Breast epithelium (tissue), 4 donors: ENCODE results near the gene HNRNPD. TPM values are rescaled to one million over a fixed set of nuclear protein-coding genes. Genes with fewer than 3 reads are reported as not detected.
"Not testable (repeated sequence)": the region's sequence is repeated elsewhere in the genome, so short reads cannot be mapped to it uniquely, and the experiment has no call there.

Source experiments
- DNase-seq, 2 donors: peaks; one replicate each; pipeline ENCODE4 v3.0.0-alpha.2; 2019; ENCODE audit warnings: low spot score in 2 of 2
- H3K27ac ChIP-seq, 2 donors: fragments of 200-600 bp; sonication (generic) in 1 of 2; one replicate each; pipeline ENCODE4 v1.5.1; 2016 to 2019; ENCODE audit warnings: mild to moderate bottlenecking in 1 of 2
- H3K27me3 ChIP-seq, 2 donors: fragments of 200-600 bp; sonication (generic) in 1 of 2; one replicate each; pipeline versions ENCODE4 v1.5.1 to v1.6.0; 2017 to 2019; ENCODE audit warnings: control low read depth in 1 of 2, mild to moderate bottlenecking in 1 of 2
- H3K36me3 ChIP-seq: fragments of 200-600 bp; one replicate; pipeline ENCODE4 v1.5.1; 2019
- H3K4me1 ChIP-seq, 2 donors: fragments of 200-600 bp; sonication (generic); one replicate each; pipeline ENCODE4 v1.5.1; 2016 to 2019; ENCODE audit warnings: control low read depth in 1 of 2
- H3K4me3 ChIP-seq, 3 donors: fragments of 200-600 bp; sonication (generic); 1 replicate in 2 of 3; 2 replicates in 1 of 3; pipeline ENCODE4 v1.5.1; 2016 to 2019; ENCODE audit warnings: mild to moderate bottlenecking in 3 of 3, moderate library complexity in 2 of 3
- H3K9me3 ChIP-seq, 2 donors: fragments of 200-600 bp; sonication (generic) in 1 of 2; one replicate each; pipeline ENCODE4 v1.5.1; 2016 to 2019; ENCODE audit warnings: control low read depth in 1 of 2
- POLR2A ChIP-seq: fragments of 450-650 bp; IDR thresholded peaks from one replicate; pipeline ENCODE4 v1.6.1; 2016; ENCODE audit warnings: antibody characterized with exemption, mild to moderate bottlenecking, moderate library complexity
- POLR2AphosphoS5 ChIP-seq, 3 donors: sonication (generic); formaldehyde crosslinking; IDR thresholded peaks; one replicate each; pipeline ENCODE4 v1.6.1; 2017; ENCODE audit warnings: antibody characterized with exemption in 3 of 3
- intact Hi-C: fragments of 100-400 bp; cut with DNase I; formaldehyde crosslinking; loops from one replicate; pipeline ENCODE4 v1.15.1; 2023; ENCODE audit warnings: low total_unique reads
- total RNA-seq, 3 donors: library from RNA; depleted of rRNA; stranded (reverse); fragments of >200 nt; gene quantifications; one replicate each; pipeline ENCODE4 v1.1.0, GENCODE V29; 2016
- TF ChIP-seq, protein P1 (sequence below), 3 donors: fragments of 450-650 bp; IDR thresholded peaks; one replicate each; pipeline ENCODE4 v1.5.1; 2016 to 2017; ENCODE audit warnings: antibody characterized with exemption in 3 of 3, mild to moderate bottlenecking in 3 of 3, moderate library complexity in 3 of 3

HNRNPD gene
- total RNA-seq, 3 donors from 2014 or later = 85.1 to 130 (median 122) TPM

DNA sequence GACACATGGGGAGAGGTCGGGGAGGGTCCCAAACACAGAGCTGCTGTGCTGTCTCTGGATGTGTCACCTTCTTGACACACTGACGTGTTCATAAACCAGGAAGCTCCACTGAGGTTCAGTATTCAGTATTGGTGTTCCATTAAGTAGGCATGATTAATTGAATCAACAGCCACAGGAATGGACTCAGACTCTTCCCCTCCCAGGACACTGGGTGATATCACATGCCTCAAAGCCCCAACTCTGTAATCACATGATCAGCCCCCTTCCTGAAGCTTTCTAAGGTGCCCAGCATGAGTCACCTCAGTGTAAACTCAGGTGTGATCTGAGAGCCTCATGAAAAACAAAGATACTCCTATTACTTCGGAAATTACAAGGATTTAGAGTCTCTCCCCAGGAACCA, 21.1 kb upstream of the HNRNPD start:
- Histone ChIP-seq H3K27ac (no peak overlapping the region), H3K4me3 (no peak overlapping the region), H3K36me3 (no peaks in the 10 kb centered on the region), H3K27me3 (no peaks in the 10 kb centered on the region), H3K4me1 (no peaks in the 10 kb centered on the region), H3K9me3 (no peaks in the 10 kb centered on the region)
- intact Hi-C loops = no loop called here
- TF ChIP-seq, protein P1, sequence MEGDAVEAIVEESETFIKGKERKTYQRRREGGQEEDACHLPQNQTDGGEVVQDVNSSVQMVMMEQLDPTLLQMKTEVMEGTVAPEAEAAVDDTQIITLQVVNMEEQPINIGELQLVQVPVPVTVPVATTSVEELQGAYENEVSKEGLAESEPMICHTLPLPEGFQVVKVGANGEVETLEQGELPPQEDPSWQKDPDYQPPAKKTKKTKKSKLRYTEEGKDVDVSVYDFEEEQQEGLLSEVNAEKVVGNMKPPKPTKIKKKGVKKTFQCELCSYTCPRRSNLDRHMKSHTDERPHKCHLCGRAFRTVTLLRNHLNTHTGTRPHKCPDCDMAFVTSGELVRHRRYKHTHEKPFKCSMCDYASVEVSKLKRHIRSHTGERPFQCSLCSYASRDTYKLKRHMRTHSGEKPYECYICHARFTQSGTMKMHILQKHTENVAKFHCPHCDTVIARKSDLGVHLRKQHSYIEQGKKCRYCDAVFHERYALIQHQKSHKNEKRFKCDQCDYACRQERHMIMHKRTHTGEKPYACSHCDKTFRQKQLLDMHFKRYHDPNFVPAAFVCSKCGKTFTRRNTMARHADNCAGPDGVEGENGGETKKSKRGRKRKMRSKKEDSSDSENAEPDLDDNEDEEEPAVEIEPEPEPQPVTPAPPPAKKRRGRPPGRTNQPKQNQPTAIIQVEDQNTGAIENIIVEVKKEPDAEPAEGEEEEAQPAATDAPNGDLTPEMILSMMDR (IDR thresholded peaks at IDR 0.05) = no peak
- no peak for TF ChIP-seq POLR2AphosphoS5 (IDR thresholded peaks at IDR 0.05)
- no peak for TF ChIP-seq POLR2A
- no peak for DNase-seq

DNA sequence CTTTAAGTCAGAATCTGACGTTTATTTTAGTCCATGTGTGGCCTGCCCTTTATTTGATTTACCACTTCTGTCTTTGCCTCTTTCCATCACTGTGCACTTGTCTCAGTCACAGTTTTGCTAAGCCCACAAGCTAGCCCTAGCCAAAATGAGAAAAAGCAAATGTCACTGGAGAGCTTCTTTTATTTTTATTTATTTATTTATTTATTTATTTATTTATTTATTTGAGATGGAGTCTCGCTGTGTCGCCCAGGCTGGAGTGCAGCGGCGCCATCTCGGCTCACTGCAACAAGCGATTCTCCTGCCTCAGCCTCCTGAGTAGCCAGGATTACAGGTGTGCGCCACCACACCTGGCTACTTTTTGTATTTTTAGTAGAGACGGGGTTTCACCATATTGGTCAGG, 16.3 kb upstream of the HNRNPD start:
- H3K27ac ChIP-seq, H3K9me3 ChIP-seq, H3K27me3 ChIP-seq, H3K4me3 ChIP-seq, H3K4me1 ChIP-seq, H3K36me3 ChIP-seq, intact Hi-C loops, DNase-seq: not testable (repeated sequence)

DNA sequence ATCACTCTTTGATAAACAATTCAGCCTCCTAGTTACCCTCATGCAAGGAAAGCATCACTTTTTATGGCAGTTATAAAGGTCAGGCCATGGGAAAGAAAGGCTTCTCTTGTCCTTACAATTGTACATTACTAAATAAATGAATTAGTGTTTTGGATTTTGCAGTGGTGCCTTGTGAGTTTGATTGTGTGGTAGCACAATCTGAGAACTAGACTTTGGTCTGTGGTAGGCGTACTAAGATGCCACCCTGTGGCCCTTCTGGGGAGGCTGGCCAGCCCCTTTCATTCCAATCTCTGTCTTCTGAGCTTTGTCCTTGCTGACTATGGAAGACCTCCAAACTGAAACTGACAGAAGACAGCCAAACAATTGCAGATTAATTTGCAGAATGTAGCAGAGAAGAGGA, 14.6 kb upstream of the HNRNPD start:
- Histone ChIP-seq H3K4me1 (no peaks in the 10 kb centered on the region), H3K9me3 (no peaks in the 10 kb centered on the region), H3K27me3 (no peaks in the 10 kb centered on the region), H3K27ac (no peak overlapping the region), H3K36me3 (no peaks in the 10 kb centered on the region), H3K4me3 (no peak overlapping the region)
- TF ChIP-seq, protein P1 (IDR thresholded peaks at IDR 0.05) = no peak
- TF ChIP-seq POLR2A (no peak), POLR2AphosphoS5 (IDR thresholded peaks at IDR 0.05) (no peak)
- intact Hi-C loops = no loop called here
- no peak for DNase-seq

DNA sequence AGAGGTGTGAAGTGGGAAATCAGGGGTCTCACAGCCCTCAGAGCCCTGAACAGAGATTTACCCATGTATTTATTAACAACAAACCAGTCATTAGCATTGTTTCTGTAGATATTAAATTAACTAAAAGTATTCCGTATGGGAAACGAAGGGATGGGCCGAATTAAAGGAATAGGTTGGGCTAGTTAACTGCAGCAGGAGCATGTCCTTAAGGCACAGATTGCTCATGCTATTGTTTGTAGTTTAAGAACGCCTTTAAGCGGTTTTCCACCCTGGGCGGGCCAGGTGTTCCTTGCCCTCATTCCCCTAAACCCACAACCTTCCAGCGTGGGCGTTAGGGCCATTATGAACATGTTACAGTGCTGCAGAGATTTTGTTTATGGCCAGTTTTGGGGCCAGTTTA, 12.5 kb upstream of the HNRNPD start:
- intact Hi-C loops, H3K4me1 ChIP-seq, H3K27me3 ChIP-seq, H3K27ac ChIP-seq, H3K36me3 ChIP-seq, H3K9me3 ChIP-seq, DNase-seq, H3K4me3 ChIP-seq: not testable (repeated sequence)

DNA sequence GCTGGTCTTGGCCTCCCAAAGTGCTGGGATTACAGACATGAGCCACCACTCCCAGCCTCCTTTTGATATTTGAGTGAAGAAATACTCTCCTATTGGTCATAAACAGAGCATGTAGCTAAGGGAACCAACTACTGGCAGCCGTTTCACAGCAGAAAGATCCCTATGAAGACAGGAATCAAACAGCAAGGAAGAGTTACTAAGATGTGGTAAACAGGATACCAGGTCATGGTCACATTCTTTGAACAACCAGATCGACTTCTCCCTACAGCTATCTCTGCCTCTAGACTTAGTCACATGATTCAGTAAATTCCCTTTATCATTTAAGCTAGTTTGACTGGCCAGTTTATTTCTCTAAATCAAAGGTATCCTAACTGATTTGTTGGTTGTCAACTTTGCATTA, 9.0 kb upstream of the HNRNPD start:
- Histone ChIP-seq H3K27ac (no peak overlapping the region), H3K27me3 (no peaks in the 10 kb centered on the region), H3K9me3 (no peaks in the 10 kb centered on the region), H3K4me3 (no peak overlapping the region), H3K4me1 (no peaks in the 10 kb centered on the region), H3K36me3 (no peaks in the 10 kb centered on the region)
- intact Hi-C loops = no loop called here
- no peak for DNase-seq
- TF ChIP-seq, protein P1 (IDR thresholded peaks at IDR 0.05) = no peak
- no peak for TF ChIP-seq POLR2A
- TF ChIP-seq POLR2AphosphoS5 (IDR thresholded peaks at IDR 0.05) = no peak

DNA sequence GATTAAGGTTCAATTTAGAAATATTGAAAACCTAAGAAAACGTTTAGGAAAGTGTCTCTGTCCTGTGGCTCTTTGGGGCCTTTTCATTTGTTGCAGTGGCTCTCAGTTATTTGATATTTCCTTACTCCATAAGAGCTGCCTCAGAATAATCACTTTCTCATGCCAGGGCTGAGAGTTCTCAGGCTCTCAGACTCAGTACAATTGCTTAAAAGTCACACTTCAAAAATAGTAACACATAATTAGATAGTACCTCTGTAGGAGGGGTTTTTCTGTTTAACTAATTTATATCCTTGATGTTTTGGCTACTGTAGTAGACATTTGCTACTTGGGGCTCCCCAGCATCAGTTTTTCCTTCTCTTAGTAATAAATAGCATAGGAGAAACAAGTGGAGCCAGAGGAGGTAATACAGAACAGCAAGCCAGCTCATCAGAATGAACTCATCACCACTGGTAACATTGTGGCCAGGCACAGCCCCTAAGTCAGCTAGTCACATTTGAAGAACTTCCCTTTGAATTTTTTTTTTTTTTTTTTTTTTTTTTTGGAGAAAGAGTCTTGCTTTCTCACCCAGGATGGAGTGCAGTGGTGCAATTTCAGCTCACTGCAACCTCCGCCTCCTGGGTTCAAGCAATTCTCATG, 8.0 kb upstream of the HNRNPD start:
- Histone ChIP-seq H3K36me3 (no peaks in the 10 kb centered on the region), H3K27ac (no peak overlapping the region), H3K27me3 (no peaks in the 10 kb centered on the region), H3K4me3 (no peak overlapping the region), H3K4me1 (no peaks in the 10 kb centered on the region), H3K9me3 (no peaks in the 10 kb centered on the region)
- intact Hi-C loops = no loop called here
- no peak for TF ChIP-seq POLR2AphosphoS5 (IDR thresholded peaks at IDR 0.05)
- TF ChIP-seq, protein P1 (IDR thresholded peaks at IDR 0.05) = no peak
- no peak for TF ChIP-seq POLR2A
- no peak for DNase-seq
